ENCODE data around the gene FLNC.

FLNC gene

GRCh38 chr7:128874140-128875031 lies 44.2 kb downstream of the FLNC start:
- DNase-seq (ENCODE audit: extremely low read depth, low read depth): no peak
- H3K4me3 ChIP-seq (replicated peaks; ENCODE audit: low read depth, low read length): no peak overlapping the region
- TF ChIP-seq CTCF (IDR thresholded peaks at IDR 0.05; ENCODE audit: low read depth, low read length, missing control alignments): no peak

- TF ChIP-seq CTCF (IDR thresholded peaks at IDR 0.05; ENCODE audit: low read depth, low read length, missing control alignments): no peak
- H3K4me3 ChIP-seq (replicated peaks; ENCODE audit: low read depth, low read length): no peak overlapping the region
- no peak for DNase-seq (ENCODE audit: extremely low read depth, low read depth)
These were observed 45.3 kb downstream of the FLNC start for GRCh38 chr7:128875523-128875948.

GRCh38 chr7:128876127-128876526 lies 45.9 kb downstream of the FLNC start:
- no peak for DNase-seq (ENCODE audit: extremely low read depth, low read depth)
- H3K4me3 ChIP-seq (replicated peaks; ENCODE audit: low read depth, low read length): no peak overlapping the region
- TF ChIP-seq CTCF (IDR thresholded peaks at IDR 0.05; ENCODE audit: low read depth, low read length, missing control alignments): no peak

- H3K4me3 ChIP-seq (replicated peaks; ENCODE audit: low read depth, low read length): no peak overlapping the region
- no peak for TF ChIP-seq CTCF (IDR thresholded peaks at IDR 0.05; ENCODE audit: low read depth, low read length, missing control alignments)
These were observed 46.4 kb downstream of the FLNC start for GRCh38 chr7:128876586-128876977.

GRCh38 chr7:128876978-128877755 lies 47.0 kb downstream of the FLNC start:
- no peak for TF ChIP-seq CTCF (IDR thresholded peaks at IDR 0.05; ENCODE audit: low read depth, low read length, missing control alignments)
- DNase-seq (ENCODE audit: extremely low read depth, low read depth): no peak
- no peak overlapping the region for H3K4me3 ChIP-seq (replicated peaks; ENCODE audit: low read depth, low read length)

More at GRCh38 chr7:128876586-128876977, 46.4 kb downstream of the FLNC start:
- DNase-seq (ENCODE audit: extremely low read depth, low read depth): no peak

GRCh38 chr7:128877756-128878120 lies 47.5 kb downstream of the FLNC start:
- no peak for TF ChIP-seq CTCF (IDR thresholded peaks at IDR 0.05; ENCODE audit: low read depth, low read length, missing control alignments)
- H3K4me3 ChIP-seq (replicated peaks; ENCODE audit: low read depth, low read length): no peak overlapping the region
- no peak for DNase-seq (ENCODE audit: extremely low read depth, low read depth)
